ENCODE measurements around the gene TTBK2. TPM values are rescaled to one million over a fixed set of nuclear protein-coding genes. Genes with fewer than 3 reads are reported as not detected.

TTBK2 gene
- total and polyA plus RNA-seq, 8 donors, result 12.4 to 15.8 (median 13.8) TPM

- no peak for DNase-seq
- H3K27me3 ChIP-seq, result no peaks in the 10 kb centered on the region
- H3K9me3 ChIP-seq, result no peaks in the 10 kb centered on the region
- no peak overlapping the region for H3K27ac ChIP-seq
- intact Hi-C loops (cut with DNase I), result no loop called here
- ATAC-seq, result no peak
- peaks cover 0 to 53% of the 10 kb centered on the region in 2 donors for H3K36me3 ChIP-seq
- H3K4me3 ChIP-seq, result no peak overlapping the region
- no peaks in the 10 kb centered on the region for H3K4me1 ChIP-seq
- TF ChIP-seq CTCF (IDR thresholded peaks at IDR 0.05), result no peak
Measured at GRCh38 chr15:42693496-42693895, 227.1 kb downstream of the TTBK2 start.

- no peak for TF ChIP-seq CTCF (IDR thresholded peaks at IDR 0.05)
- Histone ChIP-seq H3K4me3 (no peak overlapping the region), H3K4me1 (no peaks in the 10 kb centered on the region), H3K36me3 (peaks cover 0 to 53% of the 10 kb centered on the region in 2 donors), H3K27me3 (no peaks in the 10 kb centered on the region), H3K9me3 (no peaks in the 10 kb centered on the region), H3K27ac (no peak overlapping the region)
- ATAC-seq, result no peak
- intact Hi-C loops (cut with DNase I), result no loop called here
- DNase-seq, result no peak
Measured at GRCh38 chr15:42692997-42693396, 227.6 kb downstream of the TTBK2 start.

- intact Hi-C loops (cut with DNase I), result no loop called here
- Histone ChIP-seq H3K36me3 (peaks cover 0 to 50% of the 10 kb centered on the region in 2 donors), H3K27ac (no peak overlapping the region), H3K27me3 (no peaks in the 10 kb centered on the region), H3K4me1 (no peaks in the 10 kb centered on the region), H3K9me3 (no peaks in the 10 kb centered on the region), H3K4me3 (no peak overlapping the region)
- no peak for TF ChIP-seq CTCF (IDR thresholded peaks at IDR 0.05)
- ATAC-seq, result no peak
- DNase-seq, result no peak
Measured at GRCh38 chr15:42692536-42692935, 228.0 kb downstream of the TTBK2 start.

GRCh38 chr15:42691770-42692169, 228.8 kb downstream of the TTBK2 start:
- Histone ChIP-seq H3K4me1 (no peaks in the 10 kb centered on the region), H3K4me3 (no peak overlapping the region), H3K9me3 (no peaks in the 10 kb centered on the region), H3K36me3 (peaks cover 0 to 52% of the 10 kb centered on the region in 2 donors), H3K27me3 (no peaks in the 10 kb centered on the region), H3K27ac (no peak overlapping the region)
- no peak for DNase-seq
- ATAC-seq, result no peak
- no peak for TF ChIP-seq CTCF (IDR thresholded peaks at IDR 0.05)
- intact Hi-C loops (cut with DNase I), result no loop called here

GRCh38 chr15:42691308-42691707, 229.3 kb downstream of the TTBK2 start:
- Histone ChIP-seq H3K27me3 (no peaks in the 10 kb centered on the region), H3K4me1 (no peaks in the 10 kb centered on the region), H3K27ac (no peak overlapping the region), H3K36me3 (peaks cover 0 to 54% of the 10 kb centered on the region in 2 donors), H3K9me3 (no peaks in the 10 kb centered on the region), H3K4me3 (no peak overlapping the region)
- DNase-seq, result no peak
- TF ChIP-seq CTCF (IDR thresholded peaks at IDR 0.05), result no peak
- no peak for ATAC-seq
- intact Hi-C loops (cut with DNase I), result no loop called here

Other genes with a start within 250 kb of the TTBK2 start
- 10 to 100 TPM; 13.4 to 17.4 TPM for gene CDAN1, start 183.7 kb downstream of the TTBK2 start, total RNA-seq
- 10 to 100 TPM; 22.5 to 29.7 (median 27.3) TPM for gene CDAN1, start 183.7 kb downstream of the TTBK2 start, polyA plus RNA-seq (ENCODE audit: insufficient read length in 6 of 6)
- gene UBR1, start 185.3 kb upstream of the TTBK2 start, total RNA-seq, result 10 to 100 TPM; 28.6 to 31.5 TPM
- gene UBR1, start 185.3 kb upstream of the TTBK2 start, polyA plus RNA-seq (ENCODE audit: insufficient read length in 6 of 6), result 10 to 100 TPM; 24.3 to 31.3 (median 28.0) TPM
- 10 to 100 TPM; 28.0 to 31.0 TPM for gene TMEM62, start 212.8 kb upstream of the TTBK2 start, total RNA-seq
- 10 to 100 TPM; 16.7 to 22.0 (median 18.7) TPM for gene TMEM62, start 212.8 kb upstream of the TTBK2 start, polyA plus RNA-seq (ENCODE audit: insufficient read length in 6 of 6)

All from left lung (tissue), 10 donors.